GM23338 (cell line): Measurements from ENCODE around the gene CDC42EP2. TPM values are rescaled to one million over a fixed set of nuclear protein-coding genes. Genes with fewer than 3 reads are reported as not detected.

Experiments
- ATAC-seq: fragments of 200-7000 bp; cut with Tn5 transposase; 3 replicates; pipeline ENCODE4 v1.9.1; 2020
- DNase-seq: peaks from one replicate; pipeline ENCODE4 v3.0.0-alpha.2; 2015; ENCODE audit warnings: low spot score
- H2AFZ ChIP-seq: fragments of 200-600 bp; sonication (generic); 2 replicates; pipeline ENCODE4 v1.8.0; 2016; ENCODE audit warnings: antibody characterized with exemption, mild to moderate bottlenecking, moderate library complexity
- H3F3A ChIP-seq: fragments of 200-600 bp; sonication (generic); replicated peaks from 2 replicates; pipeline ENCODE4 v1.8.0; 2017; ENCODE audit warnings: antibody characterized with exemption, mixed run types, low read depth
- H3K27ac ChIP-seq: fragments of 200-600 bp; sonication (generic); 2 replicates; pipeline ENCODE4 v1.6.1; 2016; ENCODE audit warnings: low read depth
- H3K27me3 ChIP-seq: fragments of 200-600 bp; sonication (generic); 2 replicates; pipeline ENCODE4 v1.8.0; 2016; ENCODE audit warnings: mild to moderate bottlenecking, mixed run types, moderate library complexity; ENCODE audit not compliant: insufficient read depth
- H3K36me3 ChIP-seq: fragments of 200-600 bp; sonication (generic); 2 replicates; pipeline ENCODE4 v1.8.0; 2016; ENCODE audit warnings: mild to moderate bottlenecking; ENCODE audit not compliant: insufficient read depth
- H3K4me1 ChIP-seq: fragments of 200-600 bp; sonication (generic); 2 replicates; pipeline ENCODE4 v1.8.0; 2016; ENCODE audit warnings: mild to moderate bottlenecking, moderate library complexity; ENCODE audit not compliant: insufficient read depth
- H3K4me2 ChIP-seq: fragments of 200-600 bp; sonication (generic); 2 replicates; pipeline ENCODE4 v1.7.1; 2017; ENCODE audit warnings: mixed run types
- H3K4me3 ChIP-seq: fragments of 200-600 bp; sonication (generic); 2 replicates; pipeline ENCODE4 v1.6.1; 2016; ENCODE audit warnings: mixed run types
- H3K79me2 ChIP-seq: fragments of 200-600 bp; sonication (generic); replicated peaks from 2 replicates; pipeline ENCODE4 v1.8.0; 2017; ENCODE audit warnings: mild to moderate bottlenecking; ENCODE audit not compliant: insufficient read depth
- H3K9me2 ChIP-seq: fragments of 200-600 bp; sonication (generic); 2 replicates; pipeline ENCODE4 v1.8.0; 2017; ENCODE audit not compliant: insufficient read depth
- H4K20me1 ChIP-seq: fragments of 200-600 bp; sonication (generic); replicated peaks from 2 replicates; pipeline ENCODE4 v1.8.0; 2017; ENCODE audit warnings: mild to moderate bottlenecking; ENCODE audit not compliant: insufficient read depth
- H3K27ac Mint-ChIP-seq: 2 replicates; pipeline ENCODE4 v1.8.0; 2020; ENCODE audit warnings: inconsistent platforms, mild to moderate bottlenecking, moderate library complexity, mixed read lengths
- H3K27me3 Mint-ChIP-seq: 3 replicates; pipeline ENCODE4 v1.8.0; 2022; ENCODE audit warnings: low read depth, mild to moderate bottlenecking, moderate library complexity, mixed read lengths, inconsistent platforms; ENCODE audit not compliant: insufficient read depth, poor library complexity
- H3K36me3 Mint-ChIP-seq: 3 replicates; pipeline ENCODE4 v1.8.0; 2021; ENCODE audit warnings: low read depth, mild to moderate bottlenecking, inconsistent platforms, moderate library complexity, mixed read lengths
- H3K4me1 Mint-ChIP-seq: 3 replicates; pipeline ENCODE4 v1.8.0; 2020; ENCODE audit warnings: mild to moderate bottlenecking, inconsistent platforms, mixed read lengths
- H3K4me3 Mint-ChIP-seq: 3 replicates; pipeline ENCODE4 v1.8.0; 2021; ENCODE audit warnings: moderate library complexity, mild to moderate bottlenecking, inconsistent platforms, mixed read lengths
- H3K9me3 Mint-ChIP-seq: 3 replicates; pipeline ENCODE4 v1.8.0; 2020; ENCODE audit warnings: moderate library complexity, mild to moderate bottlenecking, inconsistent platforms, mixed read lengths
- CTCF ChIP-seq, 2 experiments: fragments of 200-600 bp in 1 of 2; sonication (generic) in 1 of 2; conservative IDR thresholded peaks; 2 replicates each; pipeline versions ENCODE4 v1.5.1 to v1.6.1; 2016 to 2017; ENCODE audit warnings: antibody characterized with exemption in 2 of 2, low read depth in 2 of 2, mild to moderate bottlenecking in 2 of 2, moderate library complexity in 1 of 2
- EZH2phosphoT487 ChIP-seq: fragments of 200-600 bp; sonication (generic); IDR thresholded peaks from one replicate; pipeline ENCODE4 v1.8.1; 2018; ENCODE audit warnings: antibody characterized with exemption; ENCODE audit not compliant: unreplicated experiment
- ZNF462 ChIP-seq: fragments of 250-450 bp; sonication (Bioruptor Pico); IDR thresholded peaks from 2 replicates; pipeline ENCODE4 v1.5.0; 2020; ENCODE audit warnings: mild to moderate bottlenecking, moderate library complexity
- polyA plus RNA-seq: library from polyadenylated mRNA; unstranded; fragments of >200 nt; fragmentation: Nextera tagmentation; extraction: Ambion mirVana; gene quantifications from 2 replicates; pipeline ENCODE4 v1.2.1, GENCODE V29; 2016
- total RNA-seq: library from RNA; depleted of rRNA; stranded (reverse); fragments of >200 nt; shearing (Covaris generic); gene quantifications from 2 replicates; pipeline ENCODE4 v1.2.3, GENCODE V29; 2014
- TF ChIP-seq, protein P1 (sequence below): IDR thresholded peaks from 2 replicates; pipeline ENCODE4 v1.6.1; 2016; ENCODE audit warnings: antibody characterized with exemption

CDC42EP2 gene
- total and polyA plus RNA-seq, 2 experiments from 2014 or later: 18.2 to 19.0 TPM

- no peak for TF ChIP-seq ZNF462 (CRISPR knock-in tag)
Measured at GRCh38 chr11:65266210-65266609, 48.5 kb upstream of the CDC42EP2 start (continued).

DNA sequence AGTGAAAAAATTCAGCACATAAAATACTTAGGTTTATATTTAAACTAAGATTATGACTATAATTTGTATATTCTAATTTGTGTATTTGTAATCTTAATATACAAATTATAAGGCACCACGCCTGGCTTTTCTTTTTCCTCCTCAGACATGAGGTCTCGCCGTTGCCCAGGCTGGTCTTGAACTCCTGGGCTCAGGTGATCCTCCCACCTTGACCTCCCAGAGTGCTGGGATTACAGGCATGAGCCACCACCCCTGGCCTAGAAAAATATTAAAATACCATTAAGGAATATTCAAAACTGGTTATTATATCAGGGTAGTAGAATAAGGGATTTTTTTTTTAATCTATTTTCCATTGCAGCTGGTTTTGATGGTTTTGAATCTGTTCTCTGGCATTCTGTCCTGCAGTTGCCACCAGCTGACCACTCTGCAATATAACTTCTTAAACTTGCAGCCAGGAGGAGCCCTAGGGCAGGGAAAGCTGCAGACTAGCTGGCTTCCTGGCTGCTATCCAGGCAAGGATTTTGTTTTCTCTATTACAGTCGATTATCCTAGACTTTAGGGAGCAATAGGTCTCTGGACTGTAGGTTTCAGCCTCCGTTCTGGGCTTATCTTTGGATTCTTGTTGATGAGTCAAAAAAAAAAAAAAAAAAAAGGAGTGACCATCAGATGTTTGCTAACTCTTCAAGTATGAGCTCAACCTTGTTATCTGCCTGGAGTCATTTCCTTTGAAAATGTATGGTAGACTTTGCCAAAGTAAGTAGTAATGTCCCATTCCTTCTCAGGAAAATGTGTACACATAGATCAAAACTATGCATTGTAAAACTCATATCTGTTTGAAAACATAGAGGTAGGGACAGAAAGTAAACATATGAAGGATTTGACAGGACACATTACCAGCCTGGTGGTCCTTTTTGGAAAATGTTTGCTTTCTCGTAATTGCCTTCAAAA lies 39.7 kb upstream of the CDC42EP2 start:
- no peak overlapping the region for H3K4me2 ChIP-seq
- no peaks in the 10 kb centered on the region for H3K9me3 Mint-ChIP-seq

More for the DNA sequence above, 39.7 kb upstream of the CDC42EP2 start:
- DNase-seq (peak; percentile 83), ATAC-seq (peak; percentile 99)
- Mint-ChIP-seq H3K4me1 (peaks cover 5% of the 10 kb centered on the region; the same call in 1 of the 3 replicates), H3K36me3 (peaks cover 69% of the 10 kb centered on the region), H3K4me3 (no peak overlapping the region), H3K27me3 (peaks cover 4% of the 10 kb centered on the region), H3K27ac (no peak overlapping the region)
- Histone ChIP-seq H3K27me3 (no peaks in the 10 kb centered on the region), H3K9me2 (no peaks in the 10 kb centered on the region), H3K27ac (no peak overlapping the region), H3F3A (peaks cover 7% of the 10 kb centered on the region; the same call in 1 of the 2 replicates), H3K79me2 (no peaks in the 10 kb centered on the region), H3K4me1 (no peaks in the 10 kb centered on the region), H3K4me3 (no peak overlapping the region), H4K20me1 (peaks cover 1% of the 10 kb centered on the region), H2AFZ (no peak overlapping the region), H3K36me3 (peaks cover 22% of the 10 kb centered on the region)
- TF ChIP-seq CTCF (conservative IDR thresholded peaks at IDR 0.05; ENCODE audit: low read depth in 2 of 2) (peak; percentile 83 to 94), EZH2phosphoT487 (no peak)
- TF ChIP-seq, protein P1, sequence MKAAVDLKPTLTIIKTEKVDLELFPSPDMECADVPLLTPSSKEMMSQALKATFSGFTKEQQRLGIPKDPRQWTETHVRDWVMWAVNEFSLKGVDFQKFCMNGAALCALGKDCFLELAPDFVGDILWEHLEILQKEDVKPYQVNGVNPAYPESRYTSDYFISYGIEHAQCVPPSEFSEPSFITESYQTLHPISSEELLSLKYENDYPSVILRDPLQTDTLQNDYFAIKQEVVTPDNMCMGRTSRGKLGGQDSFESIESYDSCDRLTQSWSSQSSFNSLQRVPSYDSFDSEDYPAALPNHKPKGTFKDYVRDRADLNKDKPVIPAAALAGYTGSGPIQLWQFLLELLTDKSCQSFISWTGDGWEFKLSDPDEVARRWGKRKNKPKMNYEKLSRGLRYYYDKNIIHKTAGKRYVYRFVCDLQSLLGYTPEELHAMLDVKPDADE: no peak
